Stimulated activated naive CD4-positive, alpha-beta T cell (primary cell): Measurements from ENCODE around the gene MLLT3.

Experiments
- DNase-seq, 6 experiments: peaks; one replicate each; lab custom pipeline; 2025; lab: John Stamatoyannopoulos, UW

MLLT3 gene

GRCh38 chr9:20622330-20623020 is at the start of gene MLLT3:
MLLT3 (minus strand) TSS chr9:20622499.
- peak; percentile 94 to 97 (median 96) for DNase-seq

GRCh38 chr9:20671635-20672034 is 49.3 kb upstream of the MLLT3 start:
- no peak for DNase-seq

- DNase-seq = no peak
Observed at GRCh38 chr9:20670395-20670794, 48.1 kb upstream of the MLLT3 start.

- no peak for DNase-seq
Observed at GRCh38 chr9:20664501-20664900, 42.2 kb upstream of the MLLT3 start.

- DNase-seq = no peak
Observed at GRCh38 chr9:20663133-20663532, 40.8 kb upstream of the MLLT3 start.

GRCh38 chr9:20662156-20662555 is 39.9 kb upstream of the MLLT3 start:
- DNase-seq = no peak

GRCh38 chr9:20659474-20659967 is 37.2 kb upstream of the MLLT3 start:
- DNase-seq = no peak

GRCh38 chr9:20658677-20659473 is 36.6 kb upstream of the MLLT3 start:
- DNase-seq = peak in 1 of 6 experiments; percentile 2

- peak; percentile 18 to 54 (median 44) for DNase-seq
Observed at GRCh38 chr9:20658246-20658667, 36.0 kb upstream of the MLLT3 start.

GRCh38 chr9:20651939-20652338 is 29.6 kb upstream of the MLLT3 start:
- DNase-seq = no peak

GRCh38 chr9:20650750-20651299 is 28.5 kb upstream of the MLLT3 start:
- no peak for DNase-seq

GRCh38 chr9:20650313-20650712 is 28.0 kb upstream of the MLLT3 start:
- no peak for DNase-seq

- no peak for DNase-seq
Observed at GRCh38 chr9:20649381-20649780, 27.1 kb upstream of the MLLT3 start.

GRCh38 chr9:20646656-20647055 is 24.4 kb upstream of the MLLT3 start:
- DNase-seq = no peak

GRCh38 chr9:20643660-20644059 is 21.4 kb upstream of the MLLT3 start:
- DNase-seq = no peak

GRCh38 chr9:20642045-20642444 is 19.7 kb upstream of the MLLT3 start:
- DNase-seq = no peak

- DNase-seq = peak; percentile 56 to 84 (median 72)
Observed at GRCh38 chr9:20640331-20641187, 18.3 kb upstream of the MLLT3 start.

- DNase-seq = no peak
Observed at GRCh38 chr9:20636888-20637440, 14.7 kb upstream of the MLLT3 start.

GRCh38 chr9:20634895-20635294 is 12.6 kb upstream of the MLLT3 start:
- no peak for DNase-seq

GRCh38 chr9:20632705-20633104 is 10.4 kb upstream of the MLLT3 start:
- no peak for DNase-seq

- DNase-seq = no peak
Observed at GRCh38 chr9:20630241-20630943, 8.1 kb upstream of the MLLT3 start.
